ENCODE measurements around the gene SCARB2.

DNA sequence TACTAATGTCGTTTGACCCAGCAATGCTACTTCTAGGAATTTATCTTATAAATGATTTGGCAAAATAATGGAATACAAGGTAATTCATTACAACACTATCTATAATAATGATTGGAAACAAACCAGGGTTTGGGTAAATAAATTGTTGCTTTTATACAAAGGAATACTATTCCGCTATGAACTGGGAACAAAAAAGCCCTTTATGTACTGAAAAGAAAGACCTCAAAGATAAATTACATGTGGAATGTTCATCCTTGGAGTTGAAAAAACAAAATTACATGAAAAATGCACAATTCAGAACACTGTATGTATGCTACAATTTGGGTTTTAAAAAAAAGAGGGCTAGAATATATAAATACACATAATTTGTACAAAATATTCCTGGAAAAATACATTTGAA lies 60.3 kb downstream of the SCARB2 start:
- TF ChIP-seq, protein P1, sequence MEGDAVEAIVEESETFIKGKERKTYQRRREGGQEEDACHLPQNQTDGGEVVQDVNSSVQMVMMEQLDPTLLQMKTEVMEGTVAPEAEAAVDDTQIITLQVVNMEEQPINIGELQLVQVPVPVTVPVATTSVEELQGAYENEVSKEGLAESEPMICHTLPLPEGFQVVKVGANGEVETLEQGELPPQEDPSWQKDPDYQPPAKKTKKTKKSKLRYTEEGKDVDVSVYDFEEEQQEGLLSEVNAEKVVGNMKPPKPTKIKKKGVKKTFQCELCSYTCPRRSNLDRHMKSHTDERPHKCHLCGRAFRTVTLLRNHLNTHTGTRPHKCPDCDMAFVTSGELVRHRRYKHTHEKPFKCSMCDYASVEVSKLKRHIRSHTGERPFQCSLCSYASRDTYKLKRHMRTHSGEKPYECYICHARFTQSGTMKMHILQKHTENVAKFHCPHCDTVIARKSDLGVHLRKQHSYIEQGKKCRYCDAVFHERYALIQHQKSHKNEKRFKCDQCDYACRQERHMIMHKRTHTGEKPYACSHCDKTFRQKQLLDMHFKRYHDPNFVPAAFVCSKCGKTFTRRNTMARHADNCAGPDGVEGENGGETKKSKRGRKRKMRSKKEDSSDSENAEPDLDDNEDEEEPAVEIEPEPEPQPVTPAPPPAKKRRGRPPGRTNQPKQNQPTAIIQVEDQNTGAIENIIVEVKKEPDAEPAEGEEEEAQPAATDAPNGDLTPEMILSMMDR (conservative IDR thresholded peaks at IDR 0.05; ENCODE audit: low read depth, low read length), result no peak
- TF ChIP-seq POLR2A (IDR thresholded peaks at IDR 0.05; ENCODE audit: low read depth, low read length) (no peak), RCOR1 (IDR thresholded peaks at IDR 0.05; ENCODE audit: insufficient replicate concordance, low read length) (no peak)
